Measurements from ENCODE around the gene C10orf95. TPM values are rescaled to one million over a fixed set of nuclear protein-coding genes. Genes with fewer than 3 reads are reported as not detected.

The C10orf95 gene
- total RNA-seq, 5 donors from 2014 or later (not counting 1 experiment from before 2014, with no cell fraction given): 0.23 to 0.92 (median 0.55) TPM; not detected in 1

- H3K9me3 Mint-ChIP-seq: no peaks in the 10 kb centered on the region
- H3K27me3 Mint-ChIP-seq: no peaks in the 10 kb centered on the region
- Histone ChIP-seq H3K4me1 (ENCODE audit: control insufficient read depth in 1 of 2, extremely low read depth in 1 of 2, insufficient read depth in 2 of 2, low read length in 2 of 2) (peaks cover 43 to 65% of the 10 kb centered on the region in 2 experiments), H3K27ac (ENCODE audit: low read length) (peak overlapping the region; percentile 65), H3K9me3 (no peaks in the 10 kb centered on the region), H3K36me3 (ENCODE audit: control insufficient read depth in 2 of 2, extremely low read depth in 1 of 2, insufficient read depth in 1 of 2, low read length in 1 of 2) (peaks cover 0 to 3% of the 10 kb centered on the region in 2 donors), H3K4me3 (ENCODE audit: control insufficient read depth in 1 of 2, extremely low read depth in 1 of 2, low read length in 1 of 2) (no peak overlapping the region), H3K27me3 (replicated peaks in 1 of 2; ENCODE audit: control insufficient read depth in 2 of 2, extremely low read depth in 1 of 2, insufficient read depth in 2 of 2, low read length in 1 of 2) (peaks cover 0 to 4% of the 10 kb centered on the region in 2 experiments)
- H3K27ac Mint-ChIP-seq: peak overlapping the region; percentile 95 to 97
- peaks cover 3% of the 10 kb centered on the region for H3K36me3 Mint-ChIP-seq
- WGBS (ENCODE audit: insufficient coverage): 71% methylated on average over 2 of the region's 9 CpGs
- H3K4me1 Mint-ChIP-seq: peaks cover 55 to 72% (median 58%) of the 10 kb centered on the region in 3 donors
- ATAC-seq (replicated peaks in 1 of 4) (no peak), DNase-seq (no peak)
- H3K4me3 Mint-ChIP-seq: peak overlapping the region; percentile 76 to 92 (median 79)
- ChIA-PET CTCF (interaction anchor here in 1 of 2 donors (0.8 kb wide), 1 partner anchor 47 kb away, joined by 5 read pairs; no protein-coding TSS in a partner anchor), POLR2A (interaction anchor here in 1 of 2 donors (0.6 kb wide), 1 partner anchor 204 kb away, joined by 3 read pairs; no protein-coding TSS in a partner anchor)
Observed at GRCh38 chr10:102434394-102435132, 16.8 kb downstream of the C10orf95 start.

DNA sequence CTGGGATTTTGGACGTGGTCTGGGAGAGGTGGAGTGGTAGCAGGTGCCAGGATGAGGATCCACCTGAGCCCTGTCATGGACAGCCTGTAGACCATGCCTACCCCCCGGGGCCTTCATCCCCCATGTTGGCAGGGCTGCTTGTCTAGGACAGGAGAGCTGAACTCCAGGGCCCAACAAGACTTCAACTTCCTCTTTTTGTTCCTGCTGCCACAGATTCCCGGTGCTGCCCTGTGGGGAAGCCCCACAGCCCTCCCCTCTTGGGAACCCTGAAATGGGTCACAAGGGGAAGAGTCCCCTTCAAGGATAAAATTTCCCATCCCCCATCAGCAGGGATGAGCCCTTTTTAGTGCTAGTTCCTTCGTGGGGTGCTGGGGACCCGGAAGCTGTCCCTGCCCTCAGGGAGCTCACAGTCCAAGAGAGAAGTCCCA, 17.7 kb downstream of the C10orf95 start:
- WGBS (ENCODE audit: insufficient coverage): 43% methylated on average over 2 of the region's 5 CpGs
- H3K9me3 Mint-ChIP-seq: no peaks in the 10 kb centered on the region
- POLR2A ChIA-PET: interaction anchor here in 1 of 2 donors (0.7 kb wide), 1 partner anchor 40 kb away, joined by 5 read pairs; no protein-coding TSS in a partner anchor
- H3K27me3 Mint-ChIP-seq: no peaks in the 10 kb centered on the region
- peaks cover 55 to 72% (median 58%) of the 10 kb centered on the region in 3 donors for H3K4me1 Mint-ChIP-seq
- Histone ChIP-seq H3K36me3 (ENCODE audit: control insufficient read depth in 2 of 2, extremely low read depth in 1 of 2, insufficient read depth in 1 of 2, low read length in 1 of 2) (peaks cover 0 to 3% of the 10 kb centered on the region in 2 donors), H3K4me3 (ENCODE audit: control insufficient read depth in 1 of 2, extremely low read depth in 1 of 2, low read length in 1 of 2) (no peak overlapping the region), H3K4me1 (ENCODE audit: control insufficient read depth in 1 of 2, extremely low read depth in 1 of 2, insufficient read depth in 2 of 2, low read length in 2 of 2) (peaks cover 43 to 65% of the 10 kb centered on the region in 2 experiments), H3K9me3 (no peaks in the 10 kb centered on the region), H3K27ac (ENCODE audit: low read length) (peak overlapping the region; percentile 32), H3K27me3 (replicated peaks in 1 of 2; ENCODE audit: control insufficient read depth in 2 of 2, extremely low read depth in 1 of 2, insufficient read depth in 2 of 2, low read length in 1 of 2) (peaks cover 0 to 4% of the 10 kb centered on the region in 2 experiments)
- H3K4me3 Mint-ChIP-seq: peak overlapping the region; percentile 92 to 95 (median 93)
- DNase-seq (no peak), ATAC-seq (replicated peaks in 1 of 4) (no peak)
- peaks cover 3% of the 10 kb centered on the region for H3K36me3 Mint-ChIP-seq
- peak overlapping the region; percentile 93 to 97 for H3K27ac Mint-ChIP-seq
- CTCF ChIA-PET: interaction anchor here in 1 of 2 donors (0.8 kb wide), 1 partner anchor 48 kb away, joined by 5 read pairs; no protein-coding TSS in a partner anchor

DNA sequence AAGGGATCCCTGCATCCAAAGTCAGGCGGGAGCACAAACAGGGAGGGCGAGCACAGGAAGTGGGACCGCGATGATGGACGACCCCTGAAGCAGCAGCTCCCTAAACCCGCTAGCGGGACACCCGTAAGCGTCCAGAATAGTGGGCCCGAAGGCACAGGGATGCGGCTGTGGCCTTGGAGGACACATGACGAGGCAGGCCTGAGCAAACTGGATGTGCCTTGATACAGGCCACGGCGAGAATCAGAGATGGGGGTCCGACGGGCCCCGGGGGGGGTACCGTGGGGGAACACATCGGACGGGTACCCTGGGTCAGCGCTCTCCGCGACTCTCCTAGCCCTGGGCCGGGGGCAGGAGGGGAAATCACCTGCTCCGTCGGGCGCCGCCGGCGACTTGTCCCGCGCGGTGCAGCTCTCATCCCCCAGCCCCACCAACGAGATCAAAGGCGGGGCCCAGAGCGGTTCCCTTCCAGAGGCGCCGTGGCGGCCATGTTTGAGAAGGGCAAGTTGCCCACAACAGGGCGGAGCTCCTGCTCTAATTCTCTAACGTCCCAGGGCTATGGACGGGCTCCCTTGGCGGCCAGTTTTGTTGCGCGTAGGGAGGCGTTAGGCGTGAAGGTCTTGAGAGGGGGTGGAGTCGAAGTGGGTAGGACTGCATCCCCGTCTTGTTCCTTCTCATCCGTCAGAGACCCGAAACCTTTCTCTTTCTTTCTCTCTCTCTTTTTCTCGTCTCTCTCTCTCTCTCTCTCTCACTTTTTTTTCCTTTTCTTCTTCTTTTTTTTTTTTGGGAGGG, 19.0 kb downstream of the C10orf95 start, which contains the start of gene CUEDC2:
Gene CUEDC2, minus strand, starts transcription at position 413 of the 789 bp plus-strand sequence. CDS start 7,386 bp downstream, outside the sequence.
- WGBS (ENCODE audit: insufficient coverage): 1% methylated on average over 33 of the region's 52 CpGs
- H3K27ac Mint-ChIP-seq: peak within 1 kb of the TSS; percentile 93 to 97

DNA sequence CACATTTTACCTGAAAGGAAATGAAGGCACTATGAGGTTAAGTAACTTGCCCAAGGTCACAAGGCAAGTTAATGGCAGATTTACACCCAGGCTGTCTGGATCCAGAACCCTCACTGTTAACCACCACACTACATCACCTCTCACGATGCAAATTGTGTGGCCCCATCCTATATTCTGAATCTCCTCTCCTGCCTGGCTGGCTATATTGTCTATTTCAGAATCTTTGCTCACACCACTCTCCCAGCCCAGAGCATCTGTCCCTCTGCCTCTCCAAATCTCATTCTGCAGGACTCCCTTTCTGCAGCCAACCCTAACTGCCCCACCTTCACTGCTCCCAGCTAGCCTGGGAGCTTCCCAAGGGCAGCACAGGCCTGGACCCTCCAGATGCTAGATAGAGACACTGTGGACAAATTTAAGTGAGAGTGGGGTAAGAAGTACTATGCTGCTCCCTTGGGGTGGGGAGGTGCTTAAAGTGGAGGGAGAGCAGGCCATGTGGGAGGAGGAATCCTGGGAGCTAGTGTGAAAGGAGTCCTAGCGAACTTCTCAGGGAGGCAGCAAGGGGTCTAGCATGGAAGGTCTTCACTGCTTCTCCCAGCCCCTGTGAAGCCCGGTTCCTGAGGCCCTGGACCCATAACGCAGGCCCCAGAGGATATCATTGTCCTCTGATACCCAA, 19.8 kb downstream of the C10orf95 start:
- CTCF ChIA-PET: interaction anchor here in 1 of 2 donors (0.7 to 1.2 kb wide), 3 partner anchors 9 to 279 kb away, joined by 3 to 12 read pairs (median 4); partner anchors contain the start of genes C10orf95 and NOLC1

More for the DNA sequence above, 19.0 kb downstream of the C10orf95 start, which contains the start of gene CUEDC2:
- peak; percentile 80 to 99 (median 89) for DNase-seq
- Mint-ChIP-seq H3K4me3 (peak within 1 kb of the TSS; percentile 92 to 95 (median 93)), H3K27me3 (no peaks in the 10 kb centered on the region), H3K9me3 (no peaks in the 10 kb centered on the region), H3K4me1 (peaks cover 47 to 59% (median 51%) of the 10 kb centered on the region in 3 donors), H3K36me3 (no peaks in the 10 kb centered on the region)
- peaks cover 0 to 4% of the 10 kb centered on the region in 2 experiments for H3K27me3 ChIP-seq (replicated peaks in 1 of 2; ENCODE audit: control insufficient read depth in 2 of 2, extremely low read depth in 1 of 2, insufficient read depth in 2 of 2, low read length in 1 of 2)
- H3K36me3 ChIP-seq (ENCODE audit: control insufficient read depth in 2 of 2, extremely low read depth in 1 of 2, insufficient read depth in 1 of 2, low read length in 1 of 2): no peaks in the 10 kb centered on the region
- peak; percentile 93 to 94 (median 94) for ATAC-seq (replicated peaks in 1 of 4)
- peak within 1 kb of the TSS; percentile 68 to 86 for H3K4me3 ChIP-seq (ENCODE audit: control insufficient read depth in 1 of 2, extremely low read depth in 1 of 2, low read length in 1 of 2)
- ChIA-PET CTCF (interaction anchor here (0.6 to 1.2 kb wide), 8 partner anchors 10 to 280 kb away, joined by 3 to 12 read pairs (median 4); partner anchors contain the start of genes C10orf95 (in 1 of the 2) and NOLC1 (in 1 of the 2)), POLR2A (interaction anchor here (0.6 to 1.4 kb wide), 7 partner anchors 10 to 340 kb away, joined by 3 to 7 read pairs (median 3); partner anchors contain the start of genes GBF1 (in 1 of the 2) and NFKB2 (in 1 of the 2))
- peak within 1 kb of the TSS; percentile 32 for H3K27ac ChIP-seq (ENCODE audit: low read length)
- H3K9me3 ChIP-seq: no peaks in the 10 kb centered on the region
- peaks cover 36 to 56% of the 10 kb centered on the region in 2 experiments for H3K4me1 ChIP-seq (ENCODE audit: control insufficient read depth in 1 of 2, extremely low read depth in 1 of 2, insufficient read depth in 2 of 2, low read length in 2 of 2)

GRCh38 chr10:102429468-102429867, 21.9 kb downstream of the C10orf95 start:
- Mint-ChIP-seq H3K9me3 (no peaks in the 10 kb centered on the region), H3K27ac (no peak overlapping the region), H3K36me3 (no peaks in the 10 kb centered on the region), H3K4me1 (peaks cover 27 to 38% (median 32%) of the 10 kb centered on the region in 3 donors), H3K4me3 (no peak overlapping the region), H3K27me3 (no peaks in the 10 kb centered on the region)
- no peak overlapping the region for H3K27ac ChIP-seq (ENCODE audit: low read length)
- ATAC-seq (replicated peaks in 1 of 4) (no peak), DNase-seq (no peak)
- ChIA-PET CTCF (no interaction called here), POLR2A (no interaction called here)
- peaks cover 0 to 4% of the 10 kb centered on the region in 2 experiments for H3K27me3 ChIP-seq (replicated peaks in 1 of 2; ENCODE audit: control insufficient read depth in 2 of 2, extremely low read depth in 1 of 2, insufficient read depth in 2 of 2, low read length in 1 of 2)
- H3K9me3 ChIP-seq: no peaks in the 10 kb centered on the region
- no peaks in the 10 kb centered on the region for H3K36me3 ChIP-seq (ENCODE audit: control insufficient read depth in 2 of 2, extremely low read depth in 1 of 2, insufficient read depth in 1 of 2, low read length in 1 of 2)
- peaks cover 22 to 29% of the 10 kb centered on the region in 2 experiments for H3K4me1 ChIP-seq (ENCODE audit: control insufficient read depth in 1 of 2, extremely low read depth in 1 of 2, insufficient read depth in 2 of 2, low read length in 2 of 2)
- 92% methylated on average over 6 of the region's 8 CpGs for WGBS (ENCODE audit: insufficient coverage)
- no peak overlapping the region for H3K4me3 ChIP-seq (ENCODE audit: control insufficient read depth in 1 of 2, extremely low read depth in 1 of 2, low read length in 1 of 2)

More for the DNA sequence above, 19.8 kb downstream of the C10orf95 start:
- H3K4me1 Mint-ChIP-seq: peaks cover 42 to 51% (median 45%) of the 10 kb centered on the region in 3 donors
- H3K4me3 Mint-ChIP-seq: peak overlapping the region; percentile 92 to 95 (median 93)
- Histone ChIP-seq H3K4me3 (ENCODE audit: control insufficient read depth in 1 of 2, extremely low read depth in 1 of 2, low read length in 1 of 2) (peak overlapping the region; percentile 68 to 86), H3K36me3 (ENCODE audit: control insufficient read depth in 2 of 2, extremely low read depth in 1 of 2, insufficient read depth in 1 of 2, low read length in 1 of 2) (no peaks in the 10 kb centered on the region), H3K27me3 (replicated peaks in 1 of 2; ENCODE audit: control insufficient read depth in 2 of 2, extremely low read depth in 1 of 2, insufficient read depth in 2 of 2, low read length in 1 of 2) (peaks cover 0 to 4% of the 10 kb centered on the region in 2 experiments), H3K4me1 (ENCODE audit: control insufficient read depth in 1 of 2, extremely low read depth in 1 of 2, insufficient read depth in 2 of 2, low read length in 2 of 2) (peaks cover 35 to 50% of the 10 kb centered on the region in 2 experiments), H3K9me3 (no peaks in the 10 kb centered on the region), H3K27ac (ENCODE audit: low read length) (peak overlapping the region; percentile 32)
- no peaks in the 10 kb centered on the region for H3K36me3 Mint-ChIP-seq
- 34% methylated on average over 4 of the region's 4 CpGs for WGBS (ENCODE audit: insufficient coverage)
- H3K27ac Mint-ChIP-seq: peak overlapping the region; percentile 52 to 97
- H3K9me3 Mint-ChIP-seq: no peaks in the 10 kb centered on the region
- no peak for DNase-seq
- no peaks in the 10 kb centered on the region for H3K27me3 Mint-ChIP-seq
- POLR2A ChIA-PET: interaction anchor here (0.8 to 1.4 kb wide), 2 partner anchors 19 to 186 kb away, joined by 3 read pairs; partner anchors contain the start of gene GBF1 (in 1 of the 2)
- ATAC-seq (replicated peaks in 1 of 4): peak in 1 of 4 experiments; percentile 2
